HepG2 (cell line): ENCODE data around the gene KLF16. TPM values are rescaled to one million over a fixed set of nuclear protein-coding genes. Genes with fewer than 3 reads are reported as not detected.
A peak's percentile ranks its signal among the peaks of the same experiment; 100 is the strongest.

Experiments
- MED13 ChIP-seq: sonication (generic); formaldehyde crosslinking; IDR thresholded peaks from 2 replicates; pipeline ENCODE4 v1.5.0; 2020; ENCODE audit warnings: missing genetic modification reagents
- NCOA1 ChIP-seq: sonication (generic); formaldehyde crosslinking; IDR thresholded peaks from 2 replicates; pipeline ENCODE4 v1.9.0; 2021; ENCODE audit warnings: missing genetic modification reagents
- NPAS2 ChIP-seq: sonication (generic); formaldehyde crosslinking; IDR thresholded peaks from 2 replicates; pipeline ENCODE4 v1.8.0; 2022; ENCODE audit warnings: mild to moderate bottlenecking, missing genetic modification reagents, borderline replicate concordance
- RCOR2 ChIP-seq: IDR thresholded peaks from 2 replicates; pipeline ENCODE4 v1.6.1; 2016; ENCODE audit warnings: missing biosample characterization, missing genetic modification reagents
- SALL2 ChIP-seq: sonication (generic); formaldehyde crosslinking; IDR thresholded peaks from 2 replicates; pipeline ENCODE4 v1.8.1; 2023; ENCODE audit warnings: mild to moderate bottlenecking, missing genetic modification reagents, inconsistent platforms
- SMARCC2 ChIP-seq: fragments of 450-650 bp; IDR thresholded peaks from 2 replicates; pipeline ENCODE4 v1.6.1; 2017; ENCODE audit warnings: antibody characterized with exemption, mild to moderate bottlenecking
- TBP ChIP-seq: sonication (generic); formaldehyde crosslinking; IDR thresholded peaks from 2 replicates; pipeline ENCODE4 v1.5.0; 2020; ENCODE audit warnings: missing genetic modification reagents
- ZNF674 ChIP-seq: sonication (generic); formaldehyde crosslinking; IDR thresholded peaks from 2 replicates; pipeline ENCODE4 v1.5.0; 2020; ENCODE audit warnings: low read depth, mild to moderate bottlenecking, missing genetic modification reagents
- ZNF788 ChIP-seq: sonication (generic); formaldehyde crosslinking; IDR thresholded peaks from 2 replicates; pipeline ENCODE4 v1.5.0; 2020; ENCODE audit warnings: mild to moderate bottlenecking, missing genetic modification reagents, borderline replicate concordance
- polyA plus RNA-seq, 8 experiments: library from polyadenylated mRNA; depleted of rRNA in 3 of 8; stranded (reverse) in 7 of 8; unstranded in 1 of 8; fragments of >200 nt; fragmentation: Illumina TruSeq in 4 of 8; extraction: Trizol in 4 of 8; gene quantifications; 2 replicates each; pipeline versions ENCODE4 v1.2.1 to v1.2.3, GENCODE V29; 2011 to 2016; ENCODE audit warnings: low read depth in 4 of 8, missing spikeins in 1 of 8, mixed read lengths in 1 of 8; ENCODE audit not compliant: insufficient read depth in 1 of 8
- total RNA-seq, 5 experiments: library from RNA; depleted of rRNA; stranded (reverse); fragments of >200 nt; fragmentation: Illumina TruSeq; extraction: Trizol; gene quantifications; 2 replicates each; pipeline ENCODE4 v1.2.3, GENCODE V29; 2016; ENCODE audit warnings: low read depth in 1 of 5
- TF ChIP-seq, protein P1 (sequence below): sonication (generic); formaldehyde crosslinking; IDR thresholded peaks from 2 replicates; pipeline ENCODE4 v1.5.1; 2020; ENCODE audit warnings: missing genetic modification reagents, mild to moderate bottlenecking, borderline replicate concordance
- TF ChIP-seq, protein P2 (sequence below): sonication (generic); formaldehyde crosslinking; IDR thresholded peaks from 2 replicates; pipeline ENCODE4 v1.5.1; 2020; ENCODE audit warnings: missing genetic modification reagents, mild to moderate bottlenecking, borderline replicate concordance
- TF ChIP-seq, protein P3 (sequence below): sonication (generic); formaldehyde crosslinking; IDR thresholded peaks from 2 replicates; pipeline ENCODE4 v1.4.0; 2020; ENCODE audit warnings: missing genetic modification reagents, borderline replicate concordance
- TF ChIP-seq, protein P4 (sequence below), 2 experiments: fragments of 450-650 bp in 1 of 2; sonication (generic) in 1 of 2; formaldehyde crosslinking in 1 of 2; IDR thresholded peaks; 2 replicates each; pipeline versions ENCODE4 v1.6.1 to v1.8.0; 2016 to 2022; ENCODE audit warnings: antibody characterized with exemption in 1 of 2, mild to moderate bottlenecking in 1 of 2, missing genetic modification reagents in 1 of 2

KLF16 gene
- total and polyA plus RNA-seq, 2 of the 13 experiments (the other 11 are each of a cell fraction or from before 2014, with no cell fraction given) = 3.5 to 6.7 TPM

GRCh38 chr19:1812426-1813191 is 50.8 kb downstream of the KLF16 start (continued):
- TF ChIP-seq, protein P1, sequence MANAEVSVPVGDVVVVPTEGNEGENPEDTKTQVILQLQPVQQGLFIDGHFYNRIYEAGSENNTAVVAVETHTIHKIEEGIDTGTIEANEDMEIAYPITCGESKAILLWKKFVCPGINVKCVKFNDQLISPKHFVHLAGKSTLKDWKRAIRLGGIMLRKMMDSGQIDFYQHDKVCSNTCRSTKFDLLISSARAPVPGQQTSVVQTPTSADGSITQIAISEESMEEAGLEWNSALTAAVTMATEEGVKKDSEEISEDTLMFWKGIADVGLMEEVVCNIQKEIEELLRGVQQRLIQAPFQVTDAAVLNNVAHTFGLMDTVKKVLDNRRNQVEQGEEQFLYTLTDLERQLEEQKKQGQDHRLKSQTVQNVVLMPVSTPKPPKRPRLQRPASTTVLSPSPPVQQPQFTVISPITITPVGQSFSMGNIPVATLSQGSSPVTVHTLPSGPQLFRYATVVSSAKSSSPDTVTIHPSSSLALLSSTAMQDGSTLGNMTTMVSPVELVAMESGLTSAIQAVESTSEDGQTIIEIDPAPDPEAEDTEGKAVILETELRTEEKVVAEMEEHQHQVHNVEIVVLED = peak; percentile 69; the same call in 1 of the 2 replicates
- TF ChIP-seq NPAS2 (CRISPR knock-in tag) (no peak), NCOA1 (CRISPR knock-in tag) (no peak), ZNF674 (no peak), SMARCC2 (no peak), MED13 (peak; percentile 56; the same call in 1 of the 2 replicates), ZNF788 (CRISPR knock-in tag) (peak; percentile 85; the same call in 1 of the 2 replicates), TBP (CRISPR knock-in tag) (no peak), SALL2 (CRISPR knock-in tag) (no peak; the same call in none of the 2 replicates), RCOR2 (CRISPR knock-in tag) (no peak)
- TF ChIP-seq, protein P2, sequence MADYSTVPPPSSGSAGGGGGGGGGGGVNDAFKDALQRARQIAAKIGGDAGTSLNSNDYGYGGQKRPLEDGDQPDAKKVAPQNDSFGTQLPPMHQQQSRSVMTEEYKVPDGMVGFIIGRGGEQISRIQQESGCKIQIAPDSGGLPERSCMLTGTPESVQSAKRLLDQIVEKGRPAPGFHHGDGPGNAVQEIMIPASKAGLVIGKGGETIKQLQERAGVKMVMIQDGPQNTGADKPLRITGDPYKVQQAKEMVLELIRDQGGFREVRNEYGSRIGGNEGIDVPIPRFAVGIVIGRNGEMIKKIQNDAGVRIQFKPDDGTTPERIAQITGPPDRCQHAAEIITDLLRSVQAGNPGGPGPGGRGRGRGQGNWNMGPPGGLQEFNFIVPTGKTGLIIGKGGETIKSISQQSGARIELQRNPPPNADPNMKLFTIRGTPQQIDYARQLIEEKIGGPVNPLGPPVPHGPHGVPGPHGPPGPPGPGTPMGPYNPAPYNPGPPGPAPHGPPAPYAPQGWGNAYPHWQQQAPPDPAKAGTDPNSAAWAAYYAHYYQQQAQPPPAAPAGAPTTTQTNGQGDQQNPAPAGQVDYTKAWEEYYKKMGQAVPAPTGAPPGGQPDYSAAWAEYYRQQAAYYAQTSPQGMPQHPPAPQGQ (CRISPR knock-in tag) = no peak
- TF ChIP-seq, protein P3, sequence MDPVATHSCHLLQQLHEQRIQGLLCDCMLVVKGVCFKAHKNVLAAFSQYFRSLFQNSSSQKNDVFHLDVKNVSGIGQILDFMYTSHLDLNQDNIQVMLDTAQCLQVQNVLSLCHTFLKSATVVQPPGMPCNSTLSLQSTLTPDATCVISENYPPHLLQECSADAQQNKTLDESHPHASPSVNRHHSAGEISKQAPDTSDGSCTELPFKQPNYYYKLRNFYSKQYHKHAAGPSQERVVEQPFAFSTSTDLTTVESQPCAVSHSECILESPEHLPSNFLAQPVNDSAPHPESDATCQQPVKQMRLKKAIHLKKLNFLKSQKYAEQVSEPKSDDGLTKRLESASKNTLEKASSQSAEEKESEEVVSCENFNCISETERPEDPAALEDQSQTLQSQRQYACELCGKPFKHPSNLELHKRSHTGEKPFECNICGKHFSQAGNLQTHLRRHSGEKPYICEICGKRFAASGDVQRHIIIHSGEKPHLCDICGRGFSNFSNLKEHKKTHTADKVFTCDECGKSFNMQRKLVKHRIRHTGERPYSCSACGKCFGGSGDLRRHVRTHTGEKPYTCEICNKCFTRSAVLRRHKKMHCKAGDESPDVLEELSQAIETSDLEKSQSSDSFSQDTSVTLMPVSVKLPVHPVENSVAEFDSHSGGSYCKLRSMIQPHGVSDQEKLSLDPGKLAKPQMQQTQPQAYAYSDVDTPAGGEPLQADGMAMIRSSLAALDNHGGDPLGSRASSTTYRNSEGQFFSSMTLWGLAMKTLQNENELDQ (CRISPR knock-in tag) = no peak
- TF ChIP-seq, protein P4, sequence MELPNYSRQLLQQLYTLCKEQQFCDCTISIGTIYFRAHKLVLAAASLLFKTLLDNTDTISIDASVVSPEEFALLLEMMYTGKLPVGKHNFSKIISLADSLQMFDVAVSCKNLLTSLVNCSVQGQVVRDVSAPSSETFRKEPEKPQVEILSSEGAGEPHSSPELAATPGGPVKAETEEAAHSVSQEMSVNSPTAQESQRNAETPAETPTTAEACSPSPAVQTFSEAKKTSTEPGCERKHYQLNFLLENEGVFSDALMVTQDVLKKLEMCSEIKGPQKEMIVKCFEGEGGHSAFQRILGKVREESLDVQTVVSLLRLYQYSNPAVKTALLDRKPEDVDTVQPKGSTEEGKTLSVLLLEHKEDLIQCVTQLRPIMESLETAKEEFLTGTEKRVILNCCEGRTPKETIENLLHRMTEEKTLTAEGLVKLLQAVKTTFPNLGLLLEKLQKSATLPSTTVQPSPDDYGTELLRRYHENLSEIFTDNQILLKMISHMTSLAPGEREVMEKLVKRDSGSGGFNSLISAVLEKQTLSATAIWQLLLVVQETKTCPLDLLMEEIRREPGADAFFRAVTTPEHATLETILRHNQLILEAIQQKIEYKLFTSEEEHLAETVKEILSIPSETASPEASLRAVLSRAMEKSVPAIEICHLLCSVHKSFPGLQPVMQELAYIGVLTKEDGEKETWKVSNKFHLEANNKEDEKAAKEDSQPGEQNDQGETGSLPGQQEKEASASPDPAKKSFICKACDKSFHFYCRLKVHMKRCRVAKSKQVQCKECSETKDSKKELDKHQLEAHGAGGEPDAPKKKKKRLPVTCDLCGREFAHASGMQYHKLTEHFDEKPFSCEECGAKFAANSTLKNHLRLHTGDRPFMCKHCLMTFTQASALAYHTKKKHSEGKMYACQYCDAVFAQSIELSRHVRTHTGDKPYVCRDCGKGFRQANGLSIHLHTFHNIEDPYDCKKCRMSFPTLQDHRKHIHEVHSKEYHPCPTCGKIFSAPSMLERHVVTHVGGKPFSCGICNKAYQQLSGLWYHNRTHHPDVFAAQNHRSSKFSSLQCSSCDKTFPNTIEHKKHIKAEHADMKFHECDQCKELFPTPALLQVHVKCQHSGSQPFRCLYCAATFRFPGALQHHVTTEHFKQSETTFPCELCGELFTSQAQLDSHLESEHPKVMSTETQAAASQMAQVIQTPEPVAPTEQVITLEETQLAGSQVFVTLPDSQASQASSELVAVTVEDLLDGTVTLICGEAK (IDR thresholded peaks at IDR 0.05) = no peak
- TF ChIP-seq, protein P4 (CRISPR knock-in tag; IDR thresholded peaks at IDR 0.05) = no peak
